Liver (tissue), 9 donors: ENCODE data around the gene ACAN. TPM values are rescaled to one million over a fixed set of nuclear protein-coding genes. Genes with fewer than 3 reads are reported as not detected.

Experiments
- DNase-seq: peaks from one replicate; pipeline ENCODE4 v3.0.0-alpha.2; 2017; ENCODE audit warnings: low spot score
- H3K27ac ChIP-seq, 2 donors: one replicate each; pipeline ENCODE4 v1.7.0; 2013; ENCODE audit warnings: inconsistent platforms in 2 of 2, low read length in 2 of 2, control low read depth in 1 of 2, low read depth in 1 of 2, mild to moderate bottlenecking in 1 of 2
- H3K27me3 ChIP-seq, 4 donors: one replicate each; pipeline versions ENCODE4 v1.6.1 to v1.7.0; 2013; ENCODE audit warnings: low read length in 3 of 4, inconsistent platforms in 1 of 4, mild to moderate bottlenecking in 1 of 4, moderate library complexity in 1 of 4; ENCODE audit not compliant: control insufficient read depth in 4 of 4, insufficient read depth in 4 of 4
- H3K36me3 ChIP-seq, 4 donors: one replicate each; pipeline versions ENCODE4 v1.6.1 to v1.7.0; 2013; ENCODE audit warnings: low read length in 3 of 4, mild to moderate bottlenecking in 3 of 4, low read depth in 1 of 4, moderate library complexity in 1 of 4; ENCODE audit not compliant: control insufficient read depth in 4 of 4, insufficient read depth in 3 of 4
- H3K4me1 ChIP-seq, 4 donors: one replicate each; pipeline versions ENCODE4 v1.6.1 to v1.7.0; 2013; ENCODE audit warnings: low read length in 3 of 4, mild to moderate bottlenecking in 3 of 4, moderate library complexity in 1 of 4; ENCODE audit not compliant: control insufficient read depth in 4 of 4, insufficient read depth in 4 of 4
- H3K4me3 ChIP-seq, 3 donors: one replicate each; pipeline versions ENCODE4 v1.6.1 to v1.7.0; 2013; ENCODE audit warnings: low read length in 3 of 3, control low read depth in 1 of 3, low read depth in 1 of 3, mild to moderate bottlenecking in 1 of 3
- H3K9ac ChIP-seq, 2 donors: one replicate each; pipeline ENCODE4 v1.7.0; 2013; ENCODE audit warnings: low read length in 2 of 2, mild to moderate bottlenecking in 2 of 2, moderate library complexity in 2 of 2, control low read depth in 1 of 2, low read depth in 1 of 2
- H3K9me3 ChIP-seq, 4 donors: one replicate each; pipeline versions ENCODE4 v1.6.1 to v1.7.0; 2013; ENCODE audit warnings: low read length in 3 of 4; ENCODE audit not compliant: control insufficient read depth in 4 of 4
- CTCF ChIP-seq: fragments of 150-350 bp; IDR thresholded peaks from 2 replicates; pipeline ENCODE4 v1.5.1; 2017; ENCODE audit warnings: improper control_type of control experiment, low read depth, low read length; ENCODE audit not compliant: missing input control
- EGR1 ChIP-seq, 2 donors: IDR thresholded peaks; 2 replicates each; pipeline ENCODE4 v1.6.1; 2016 to 2018; ENCODE audit warnings: antibody characterized with exemption in 2 of 2, low read depth in 2 of 2
- FOXA1 ChIP-seq: IDR thresholded peaks from 2 replicates; pipeline ENCODE4 v1.6.1; 2016; ENCODE audit warnings: antibody characterized with exemption
- HNF4A ChIP-seq, 2 donors: conservative IDR thresholded peaks; 2 replicates each; pipeline ENCODE4 v1.6.1; 2016; ENCODE audit warnings: antibody characterized with exemption in 2 of 2, mild to moderate bottlenecking in 2 of 2
- HNF4G ChIP-seq: IDR thresholded peaks from 2 replicates; pipeline ENCODE4 v1.6.1; 2016; ENCODE audit warnings: antibody characterized with exemption
- NR2F2 ChIP-seq: IDR thresholded peaks from 2 replicates; pipeline ENCODE4 v1.6.1; 2016; ENCODE audit warnings: antibody characterized with exemption
- RXRA ChIP-seq, 2 donors: IDR thresholded peaks; 2 replicates each; pipeline ENCODE4 v1.6.1; 2017 to 2018; ENCODE audit warnings: antibody characterized with exemption in 2 of 2, mild to moderate bottlenecking in 1 of 2
- SP1 ChIP-seq: IDR thresholded peaks from 2 replicates; pipeline ENCODE4 v1.6.1; 2018; ENCODE audit warnings: antibody characterized with exemption, mild to moderate bottlenecking
- TAF1 ChIP-seq: conservative IDR thresholded peaks from 2 replicates; pipeline ENCODE4 v1.6.1; 2016; ENCODE audit warnings: antibody characterized with exemption, mild to moderate bottlenecking
- WGBS: extraction: QIAGEN DNeasy Blood & Tissue Kit; methylation state at CpG from one replicate; pipeline ENCODE4 v1.1.7; 2013; 5-methylcytosine and 5-hydroxymethylcytosine counted together
- polyA plus RNA-seq, 2 donors: library from polyadenylated mRNA; stranded (reverse) in 1 of 2; unstranded in 1 of 2; fragments of 200-250 nt in 1 of 2; fragments of >200 nt in 1 of 2; fragmentation: Nextera tagmentation in 1 of 2; extraction: Ambion mirVana in 1 of 2; gene quantifications; one replicate each; pipeline versions ENCODE4 v1.2.1 to v1.2.3, GENCODE V29; 2013 to 2015
- total RNA-seq, 2 donors: library from RNA; depleted of rRNA; stranded (reverse); fragments of >200 nt; gene quantifications; one replicate each; pipeline ENCODE4 v1.2.3, GENCODE V29; 2014
- TF ChIP-seq, protein P1 (sequence below): IDR thresholded peaks from 2 replicates; pipeline ENCODE4 v1.6.1; 2016; ENCODE audit warnings: antibody characterized with exemption
- TF ChIP-seq, protein P2 (sequence below): IDR thresholded peaks from 2 replicates; pipeline ENCODE4 v1.6.1; 2016; ENCODE audit warnings: antibody characterized with exemption
- donor health status: healthy.
- donor health status: healthy.
- donor health status: healthy.
- donor health status: healthy.
- donor health status: healthy.

Gene ACAN
- total and polyA plus RNA-seq, 4 donors: under 0.01 to 0.05 (median under 0.01) TPM; not detected in 1

- no peaks in the 10 kb centered on the region for H3K36me3 ChIP-seq
- TF ChIP-seq FOXA1: no peak
- TF ChIP-seq, protein P1, sequence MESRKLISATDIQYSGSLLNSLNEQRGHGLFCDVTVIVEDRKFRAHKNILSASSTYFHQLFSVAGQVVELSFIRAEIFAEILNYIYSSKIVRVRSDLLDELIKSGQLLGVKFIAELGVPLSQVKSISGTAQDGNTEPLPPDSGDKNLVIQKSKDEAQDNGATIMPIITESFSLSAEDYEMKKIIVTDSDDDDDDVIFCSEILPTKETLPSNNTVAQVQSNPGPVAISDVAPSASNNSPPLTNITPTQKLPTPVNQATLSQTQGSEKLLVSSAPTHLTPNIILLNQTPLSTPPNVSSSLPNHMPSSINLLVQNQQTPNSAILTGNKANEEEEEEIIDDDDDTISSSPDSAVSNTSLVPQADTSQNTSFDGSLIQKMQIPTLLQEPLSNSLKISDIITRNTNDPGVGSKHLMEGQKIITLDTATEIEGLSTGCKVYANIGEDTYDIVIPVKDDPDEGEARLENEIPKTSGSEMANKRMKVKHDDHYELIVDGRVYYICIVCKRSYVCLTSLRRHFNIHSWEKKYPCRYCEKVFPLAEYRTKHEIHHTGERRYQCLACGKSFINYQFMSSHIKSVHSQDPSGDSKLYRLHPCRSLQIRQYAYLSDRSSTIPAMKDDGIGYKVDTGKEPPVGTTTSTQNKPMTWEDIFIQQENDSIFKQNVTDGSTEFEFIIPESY: no peak
- DNase-seq: no peak
- H3K27me3 ChIP-seq: peaks cover 0 to 3% (median 1%) of the 10 kb centered on the region in 4 donors
- no peaks in the 10 kb centered on the region for H3K9me3 ChIP-seq
- no peak overlapping the region for H3K4me3 ChIP-seq
- no peak overlapping the region for H3K27ac ChIP-seq
- H3K9ac ChIP-seq: no peak overlapping the region
- H3K4me1 ChIP-seq: no peaks in the 10 kb centered on the region
Observed at GRCh38 chr15:88788816-88789215, 14.4 kb upstream of the ACAN start.

GRCh38 chr15:88790486-88790885 is 12.8 kb upstream of the ACAN start:
- H3K27ac ChIP-seq: no peak overlapping the region
- H3K27me3 ChIP-seq: peaks cover 0 to 3% (median 1%) of the 10 kb centered on the region in 4 donors
- H3K4me1 ChIP-seq: no peaks in the 10 kb centered on the region
- no peaks in the 10 kb centered on the region for H3K36me3 ChIP-seq
- DNase-seq: no peak
- no peak overlapping the region for H3K4me3 ChIP-seq
- H3K9me3 ChIP-seq: no peaks in the 10 kb centered on the region
- WGBS: 84% methylated on average over 7 of the region's 7 CpGs
- H3K9ac ChIP-seq: no peak overlapping the region
- TF ChIP-seq RXRA (IDR thresholded peaks at IDR 0.05) (no peak), NR2F2 (no peak), FOXA1 (no peak), TAF1 (no peak), HNF4G (no peak), EGR1 (IDR thresholded peaks at IDR 0.05; ENCODE audit: low read depth in 2 of 2) (no peak), CTCF (no peak)
- TF ChIP-seq, protein P2, sequence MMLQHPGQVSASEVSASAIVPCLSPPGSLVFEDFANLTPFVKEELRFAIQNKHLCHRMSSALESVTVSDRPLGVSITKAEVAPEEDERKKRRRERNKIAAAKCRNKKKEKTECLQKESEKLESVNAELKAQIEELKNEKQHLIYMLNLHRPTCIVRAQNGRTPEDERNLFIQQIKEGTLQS: no peak

- no peaks in the 10 kb centered on the region for H3K9me3 ChIP-seq
- H3K36me3 ChIP-seq: no peaks in the 10 kb centered on the region
- WGBS: 78% methylated on average over 1 of the region's 1 CpG
- H3K27ac ChIP-seq: no peak overlapping the region
- H3K27me3 ChIP-seq: peaks cover 0 to 3% (median 1%) of the 10 kb centered on the region in 4 donors
- TF ChIP-seq SP1 (no peak), RXRA (IDR thresholded peaks at IDR 0.05) (no peak), EGR1 (IDR thresholded peaks at IDR 0.05; ENCODE audit: low read depth in 2 of 2) (no peak), HNF4A (conservative IDR thresholded peaks at IDR 0.05) (no peak)
- no peak overlapping the region for H3K4me3 ChIP-seq
- H3K4me1 ChIP-seq: no peaks in the 10 kb centered on the region
- H3K9ac ChIP-seq: no peak overlapping the region
- DNase-seq: no peak
Observed at GRCh38 chr15:88791637-88792036, 11.6 kb upstream of the ACAN start.
